HCT116 (cell line): ENCODE data around the gene STK39. TPM values are rescaled to one million over a fixed set of nuclear protein-coding genes. Genes with fewer than 3 reads are reported as not detected.

ENCODE experiments used
- ATAC-seq: fragments of 200-7000 bp; cut with Tn5 transposase; 2 replicates; pipeline ENCODE4 v1.9.1; 2020; ENCODE audit warnings: mild to moderate bottlenecking, moderate library complexity
- BruUV-seq: library from RNA; stranded (reverse); fragments of 400-500 nt; replicated peaks from 2 replicates; lab custom pipeline; 2021; lab: Mats Ljungman, UMichigan
- CTCF ChIA-PET: fragments of 300-600 bp; sonication (Branson Sonifier 250); formaldehyde crosslinking; loops from one replicate; lab custom pipeline; 2021; ENCODE audit warnings: antibody characterized with exemption; lab: Charles Lee
- POLR2A ChIA-PET: fragments of 300-600, 350-600 bp; sonication (Branson Sonifier 250); formaldehyde crosslinking; loops from one replicate; lab custom pipeline; 2021; ENCODE audit warnings: antibody characterized with exemption; lab: Charles Lee
- RAD21 ChIA-PET, 2 experiments: fragments of 300-600 bp; sonication (Branson Sonifier 250); formaldehyde crosslinking; loops; one replicate each; lab custom pipeline; 2023; ENCODE audit warnings: low total read pairs in 2 of 2; ENCODE audit not compliant: uncharacterized antibody in 2 of 2, unreplicated experiment in 2 of 2, low non-redundant PET in 1 of 2; lab: Charles Lee
- DNase-seq: peaks from one replicate; pipeline ENCODE4 v3.0.0-alpha.2; 2010; ENCODE audit warnings: low read depth, low spot score
- H2AFZ ChIP-seq: fragments of 200-600 bp; shearing (Covaris generic), sonication (generic); 2 replicates; pipeline ENCODE4 v1.6.1; 2017; ENCODE audit warnings: low read depth, mixed run types, mixed read lengths, antibody characterized with exemption, low read length; ENCODE audit not compliant: poor library complexity, severe bottlenecking
- H3K27ac ChIP-seq: 2 replicates; pipeline ENCODE4 v1.5.1; 2012; ENCODE audit warnings: low read depth, low read length
- H3K27me3 ChIP-seq: fragments of 200-600 bp; sonication (generic); 2 replicates; pipeline ENCODE4 v1.6.1; 2016; ENCODE audit warnings: mixed run types, low read length, mixed read lengths; ENCODE audit not compliant: insufficient read depth
- H3K36me3 ChIP-seq, 2 experiments: fragments of 200-500 bp in 1 of 2; fragments of 200-600 bp in 1 of 2; sonication (Bioruptor generic) in 1 of 2; sonication (generic) in 1 of 2; 2 replicates each; pipeline versions ENCODE4 v1.5.1 to v1.6.1; 2014 to 2016; ENCODE audit warnings: low read length in 2 of 2, inconsistent platforms in 1 of 2, mixed read lengths in 1 of 2, mixed run types in 1 of 2; ENCODE audit not compliant: insufficient read depth in 2 of 2, control insufficient read depth in 1 of 2
- H3K4me1 ChIP-seq, 2 experiments: fragments of 200-600 bp in 1 of 2; sonication (generic) in 1 of 2; 2 replicates each; pipeline versions ENCODE4 v1.5.1 to v1.6.1; 2012 to 2017; ENCODE audit warnings: low read length in 2 of 2, inconsistent platforms in 1 of 2, mild to moderate bottlenecking in 1 of 2, mixed read lengths in 1 of 2, mixed run types in 1 of 2, moderate library complexity in 1 of 2; ENCODE audit not compliant: insufficient read depth in 2 of 2, control insufficient read depth in 1 of 2
- H3K4me2 ChIP-seq: fragments of 200-600 bp; sonication (generic); 2 replicates; pipeline ENCODE4 v1.6.1; 2017; ENCODE audit warnings: mixed run types, low read length, mixed read lengths
- H3K4me3 ChIP-seq, 2 experiments: fragments of 200-600 bp in 1 of 2; sonication (generic) in 1 of 2; replicated peaks in 1 of 2; 2 replicates each; pipeline ENCODE4 v1.5.1; 2011 to 2016; ENCODE audit warnings: low read length in 2 of 2, control low read depth in 1 of 2, low read depth in 1 of 2, mild to moderate bottlenecking in 1 of 2, mixed read lengths in 1 of 2, mixed run types in 1 of 2
- H3K79me2 ChIP-seq: fragments of 200-600 bp; sonication (generic); 2 replicates; pipeline ENCODE4 v1.6.1; 2017; ENCODE audit warnings: mild to moderate bottlenecking, mixed run types, low read length, moderate library complexity, mixed read lengths; ENCODE audit not compliant: insufficient read depth
- H3K9ac ChIP-seq: fragments of 200-600 bp; sonication (generic); 2 replicates; pipeline ENCODE4 v1.6.1; 2016; ENCODE audit warnings: low read length, mixed read lengths
- H3K9me2 ChIP-seq: fragments of 200-600 bp; sonication (generic), shearing (Covaris generic); 2 replicates; pipeline ENCODE4 v1.6.1; 2017; ENCODE audit warnings: mixed run types, mild to moderate bottlenecking, moderate library complexity; ENCODE audit not compliant: insufficient read depth
- H3K9me3 ChIP-seq, 2 experiments: fragments of 200-500 bp in 1 of 2; fragments of 200-600 bp in 1 of 2; sonication (Bioruptor generic) in 1 of 2; sonication (generic) in 1 of 2; 2 replicates each; pipeline ENCODE4 v1.6.1; 2014 to 2017; ENCODE audit warnings: low read length in 2 of 2, mixed read lengths in 2 of 2, inconsistent platforms in 1 of 2, low read depth in 1 of 2, mild to moderate bottlenecking in 1 of 2, mixed run types in 1 of 2, moderate library complexity in 1 of 2; ENCODE audit not compliant: control insufficient read depth in 1 of 2, insufficient read depth in 1 of 2
- H4K20me1 ChIP-seq: fragments of 200-600 bp; sonication (generic), shearing (Covaris generic); 2 replicates; pipeline ENCODE4 v1.6.1; 2017; ENCODE audit warnings: mixed run types, mild to moderate bottlenecking, moderate library complexity; ENCODE audit not compliant: insufficient read depth
- CBX3 ChIP-seq: IDR thresholded peaks from 2 replicates; pipeline ENCODE4 v1.6.1; 2012; ENCODE audit warnings: low read depth
- FOSL1 ChIP-seq: IDR thresholded peaks from 2 replicates; pipeline ENCODE4 v1.6.1; 2012; ENCODE audit warnings: low read depth
- JUND ChIP-seq: IDR thresholded peaks from 2 replicates; pipeline ENCODE4 v1.6.1; 2012
- RAD21 ChIP-seq: IDR thresholded peaks from 2 replicates; pipeline ENCODE4 v1.6.1; 2012; ENCODE audit warnings: low read depth, mild to moderate bottlenecking
- intact Hi-C: fragments of 100-400 bp; cut with micrococcal nuclease; formaldehyde crosslinking; loops from 2 replicates; pipeline ENCODE4 v1.10.0; 2022
- total RNA-seq: library from RNA; stranded (reverse); gene quantifications from one replicate; pipeline ENCODE4 v1.2.1, GENCODE V29; 2021; ENCODE audit not compliant: unreplicated experiment
- TF ChIP-seq, protein P1 (sequence below), 3 experiments: fragments of 200-600 bp in 1 of 3; sonication (generic) in 1 of 3; IDR thresholded peaks in 2 of 3; conservative IDR thresholded peaks in 1 of 3; 2 replicates each; pipeline ENCODE4 v1.5.1; 2012 to 2017; ENCODE audit warnings: low read depth in 2 of 3, low read length in 2 of 3, antibody characterized with exemption in 1 of 3, borderline replicate concordance in 1 of 3, control low read depth in 1 of 3, mild to moderate bottlenecking in 1 of 3, mixed read lengths in 1 of 3, mixed run types in 1 of 3, moderate library complexity in 1 of 3; ENCODE audit not compliant: insufficient read depth in 1 of 3
- TF ChIP-seq, protein P2 (sequence below): IDR thresholded peaks from 2 replicates; pipeline ENCODE4 v1.6.1; 2011; ENCODE audit warnings: mild to moderate bottlenecking, low read length, moderate library complexity; ENCODE audit not compliant: insufficient replicate concordance; ENCODE audit errors: extremely low read depth

STK39 gene
- total RNA-seq, 1 experiment from 2014 or later, result 118 TPM

DNA sequence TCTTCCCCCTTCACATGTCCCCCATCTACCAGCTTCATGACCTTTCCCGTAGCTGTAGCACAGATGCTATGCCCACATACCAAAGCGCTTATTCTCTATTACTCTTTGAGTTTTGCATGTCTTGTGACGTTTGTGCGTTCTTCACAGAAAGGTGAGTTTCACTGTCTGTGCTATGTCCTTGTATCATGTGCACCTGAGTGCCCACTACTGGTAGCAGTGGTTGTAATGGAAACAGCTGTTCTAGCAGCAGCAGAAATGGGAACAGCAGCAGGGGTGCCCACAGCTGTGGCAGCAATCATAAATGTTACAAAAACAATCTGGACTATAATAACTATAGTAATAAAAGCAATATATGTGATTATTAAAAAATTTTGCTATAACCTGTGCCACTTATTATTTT lies 127.1 kb downstream of the STK39 start:
- H3K4me1 ChIP-seq, result no peaks in the 10 kb centered on the region
- no peak overlapping the region for H3K4me2 ChIP-seq
- no peak for DNase-seq
- H3K27ac ChIP-seq, result peak overlapping the region; percentile 3; the same call in 1 of the 2 replicates
- TF ChIP-seq JUND, result no peak
- TF ChIP-seq, protein P1, sequence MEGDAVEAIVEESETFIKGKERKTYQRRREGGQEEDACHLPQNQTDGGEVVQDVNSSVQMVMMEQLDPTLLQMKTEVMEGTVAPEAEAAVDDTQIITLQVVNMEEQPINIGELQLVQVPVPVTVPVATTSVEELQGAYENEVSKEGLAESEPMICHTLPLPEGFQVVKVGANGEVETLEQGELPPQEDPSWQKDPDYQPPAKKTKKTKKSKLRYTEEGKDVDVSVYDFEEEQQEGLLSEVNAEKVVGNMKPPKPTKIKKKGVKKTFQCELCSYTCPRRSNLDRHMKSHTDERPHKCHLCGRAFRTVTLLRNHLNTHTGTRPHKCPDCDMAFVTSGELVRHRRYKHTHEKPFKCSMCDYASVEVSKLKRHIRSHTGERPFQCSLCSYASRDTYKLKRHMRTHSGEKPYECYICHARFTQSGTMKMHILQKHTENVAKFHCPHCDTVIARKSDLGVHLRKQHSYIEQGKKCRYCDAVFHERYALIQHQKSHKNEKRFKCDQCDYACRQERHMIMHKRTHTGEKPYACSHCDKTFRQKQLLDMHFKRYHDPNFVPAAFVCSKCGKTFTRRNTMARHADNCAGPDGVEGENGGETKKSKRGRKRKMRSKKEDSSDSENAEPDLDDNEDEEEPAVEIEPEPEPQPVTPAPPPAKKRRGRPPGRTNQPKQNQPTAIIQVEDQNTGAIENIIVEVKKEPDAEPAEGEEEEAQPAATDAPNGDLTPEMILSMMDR (IDR thresholded peaks at IDR 0.05 in 2 of 3, conservative IDR thresholded peaks at IDR 0.05 in 1 of 3; ENCODE audit: borderline replicate concordance in 1 of 3, insufficient read depth in 1 of 3, low read depth in 2 of 3, low read length in 2 of 3), result peak in 2 of 3 experiments; percentile 23 to 31; a peak in 2 of 6 replicates
- RAD21 ChIA-PET, result no interaction called here
- CTCF ChIA-PET, result interaction anchor here (0.9 to 3.4 kb wide), 12 partner anchors 8 to 1582 kb away, joined by 3 to 23 read pairs (median 7); no protein-coding TSS in a partner anchor
- H3K9me3 ChIP-seq, result no peaks in the 10 kb centered on the region
- intact Hi-C loops, result no loop called here
- no peaks in the 10 kb centered on the region for H3K27me3 ChIP-seq
- no TSS peak for BruUV-seq
- no peak overlapping the region for H3K4me3 ChIP-seq
- H3K9ac ChIP-seq, result no peak overlapping the region
- H3K9me2 ChIP-seq, result no peaks in the 10 kb centered on the region
- POLR2A ChIA-PET, result interaction anchor here (0.9 kb wide), 1 partner anchor 216 kb away, joined by 3 read pairs; no protein-coding TSS in a partner anchor
- no peak overlapping the region for H2AFZ ChIP-seq
- peaks cover 2 to 47% of the 10 kb centered on the region in 2 experiments; a peak in 2 of 4 replicates for H3K36me3 ChIP-seq
- ATAC-seq, result peak; percentile 63
- peaks cover 62% of the 10 kb centered on the region; the same call in 1 of the 2 replicates for H3K79me2 ChIP-seq
- peaks cover 4% of the 10 kb centered on the region for H4K20me1 ChIP-seq

DNA sequence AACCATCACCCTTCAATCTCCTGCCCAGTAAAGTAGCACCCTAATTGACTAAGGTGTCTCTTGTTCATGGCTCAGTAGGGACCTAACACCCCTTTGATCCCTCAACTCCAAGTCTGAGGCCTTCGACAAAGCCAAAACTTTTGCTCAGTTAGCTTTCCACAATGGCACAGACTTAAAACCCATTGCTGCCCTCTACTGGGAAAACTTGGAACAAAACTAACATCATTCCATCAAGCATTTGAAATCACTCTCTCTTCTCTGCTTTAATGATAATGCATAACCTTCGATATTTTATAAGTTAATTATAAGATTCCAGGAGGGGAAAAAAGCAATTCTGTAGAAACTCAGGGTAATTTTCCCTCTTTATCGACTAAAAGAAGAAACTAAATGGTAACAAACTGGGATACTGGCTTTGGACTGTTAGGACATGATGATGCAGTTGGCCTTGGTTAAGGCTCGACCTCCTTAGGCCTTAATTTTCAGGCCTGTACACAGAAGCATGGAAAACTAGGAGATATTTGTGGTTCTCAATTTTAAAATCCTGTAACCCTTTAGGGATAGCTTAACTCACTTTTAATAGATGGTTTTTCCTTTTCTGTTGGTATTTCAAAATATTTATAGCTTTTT lies 127.8 kb downstream of the STK39 start:
- no TSS peak for BruUV-seq
- H3K4me2 ChIP-seq, result no peak overlapping the region
- peak; percentile 62 for ATAC-seq
- RAD21 ChIA-PET, result no interaction called here
- TF ChIP-seq CBX3, result no peak
- TF ChIP-seq, protein P2, sequence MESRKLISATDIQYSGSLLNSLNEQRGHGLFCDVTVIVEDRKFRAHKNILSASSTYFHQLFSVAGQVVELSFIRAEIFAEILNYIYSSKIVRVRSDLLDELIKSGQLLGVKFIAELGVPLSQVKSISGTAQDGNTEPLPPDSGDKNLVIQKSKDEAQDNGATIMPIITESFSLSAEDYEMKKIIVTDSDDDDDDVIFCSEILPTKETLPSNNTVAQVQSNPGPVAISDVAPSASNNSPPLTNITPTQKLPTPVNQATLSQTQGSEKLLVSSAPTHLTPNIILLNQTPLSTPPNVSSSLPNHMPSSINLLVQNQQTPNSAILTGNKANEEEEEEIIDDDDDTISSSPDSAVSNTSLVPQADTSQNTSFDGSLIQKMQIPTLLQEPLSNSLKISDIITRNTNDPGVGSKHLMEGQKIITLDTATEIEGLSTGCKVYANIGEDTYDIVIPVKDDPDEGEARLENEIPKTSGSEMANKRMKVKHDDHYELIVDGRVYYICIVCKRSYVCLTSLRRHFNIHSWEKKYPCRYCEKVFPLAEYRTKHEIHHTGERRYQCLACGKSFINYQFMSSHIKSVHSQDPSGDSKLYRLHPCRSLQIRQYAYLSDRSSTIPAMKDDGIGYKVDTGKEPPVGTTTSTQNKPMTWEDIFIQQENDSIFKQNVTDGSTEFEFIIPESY, result no peak
- peak; percentile 47; the same call in 1 of the 2 replicates for TF ChIP-seq RAD21
- TF ChIP-seq FOSL1, result no peak
- TF ChIP-seq, protein P1 (IDR thresholded peaks at IDR 0.05 in 2 of 3, conservative IDR thresholded peaks at IDR 0.05 in 1 of 3; ENCODE audit: borderline replicate concordance in 1 of 3, insufficient read depth in 1 of 3, low read depth in 2 of 3, low read length in 2 of 3), result peak; percentile 25 to 65 (median 54); a peak in 4 of 6 replicates
- CTCF ChIA-PET, result interaction anchor here (0.5 to 3.4 kb wide), 25 partner anchors 8 to 1582 kb away, joined by 3 to 23 read pairs (median 5); no protein-coding TSS in a partner anchor
- H3K36me3 ChIP-seq, result peaks cover 2 to 48% of the 10 kb centered on the region in 2 experiments; a peak in 2 of 4 replicates
- peak; percentile 41 for DNase-seq
- H3K9me3 ChIP-seq, result no peaks in the 10 kb centered on the region
- peaks cover 4% of the 10 kb centered on the region for H4K20me1 ChIP-seq
- intact Hi-C loops, result loop anchor here (1.0 to 10.0 kb wide), 3 partner anchors 255 to 1580 kb away; no protein-coding TSS in a partner anchor
- no peak overlapping the region for H3K4me3 ChIP-seq
- H3K27ac ChIP-seq, result peak overlapping the region; percentile 3; the same call in 1 of the 2 replicates
- no peaks in the 10 kb centered on the region for H3K9me2 ChIP-seq
- H2AFZ ChIP-seq, result no peak overlapping the region
- H3K4me1 ChIP-seq, result no peaks in the 10 kb centered on the region
- POLR2A ChIA-PET, result interaction anchor here (0.9 kb wide), 1 partner anchor 217 kb away, joined by 3 read pairs; no protein-coding TSS in a partner anchor
- no peaks in the 10 kb centered on the region for H3K27me3 ChIP-seq
- H3K79me2 ChIP-seq, result peaks cover 58% of the 10 kb centered on the region; the same call in 1 of the 2 replicates
- H3K9ac ChIP-seq, result no peak overlapping the region
